SK-N-SH treated with all-trans-retinoic acid at 6 μM for 48 hours (cell line): ENCODE measurements around the gene ACSL5.

ENCODE experiments used
- ATAC-seq: fragments of 200-7000 bp; cut with Tn5 transposase; 3 replicates; pipeline ENCODE4 v1.9.1; 2020; ENCODE audit warnings: mild to moderate bottlenecking, moderate library complexity
- ARNTL ChIP-seq: fragments of 450-650 bp; formaldehyde crosslinking; IDR thresholded peaks from 2 replicates; pipeline ENCODE4 v1.5.0; 2020; ENCODE audit warnings: low read depth, mild to moderate bottlenecking, moderate library complexity, borderline replicate concordance
- BACH2 ChIP-seq: fragments of 250-450 bp; sonication (Bioruptor Pico); IDR thresholded peaks from 2 replicates; pipeline ENCODE4 v1.9.0; 2021; ENCODE audit warnings: mild to moderate bottlenecking, borderline replicate concordance
- CREB5 ChIP-seq: fragments of 250-450 bp; sonication (Bioruptor Pico); IDR thresholded peaks from 2 replicates; pipeline ENCODE4 v1.5.1; 2020; ENCODE audit warnings: low read depth, mild to moderate bottlenecking, moderate library complexity
- CSDC2 ChIP-seq: fragments of 250-450 bp; sonication (Bioruptor Pico); IDR thresholded peaks from 2 replicates; pipeline ENCODE4 v1.5.0; 2020; ENCODE audit warnings: mild to moderate bottlenecking, moderate library complexity
- ESRRG ChIP-seq: fragments of 250-450 bp; sonication (Bioruptor Pico); IDR thresholded peaks from 2 replicates; pipeline ENCODE4 v1.6.1; 2021; ENCODE audit warnings: mild to moderate bottlenecking
- GLIS3 ChIP-seq: fragments of 250-450 bp; sonication (Bioruptor Pico); IDR thresholded peaks from 2 replicates; pipeline ENCODE4 v1.5.0; 2020; ENCODE audit warnings: mild to moderate bottlenecking, moderate library complexity
- ISL1 ChIP-seq: fragments of 250-450 bp; sonication (Bioruptor Pico); IDR thresholded peaks from 2 replicates; pipeline ENCODE4 v2.1.2; 2022; ENCODE audit warnings: mild to moderate bottlenecking, moderate library complexity
- POU6F1 ChIP-seq: fragments of 250-450 bp; sonication (Bioruptor Pico); IDR thresholded peaks from 2 replicates; pipeline ENCODE4 v1.8.0; 2021; ENCODE audit warnings: low read depth, mild to moderate bottlenecking, moderate library complexity, borderline replicate concordance
- PPARA ChIP-seq: fragments of 250-450 bp; sonication (Bioruptor Pico); IDR thresholded peaks from 2 replicates; pipeline ENCODE4 v1.5.0; 2020; ENCODE audit warnings: mild to moderate bottlenecking, borderline replicate concordance
- RARB ChIP-seq: fragments of 250-450 bp; sonication (Bioruptor Pico); IDR thresholded peaks from 2 replicates; pipeline ENCODE4 v1.8.0; 2021; ENCODE audit warnings: mild to moderate bottlenecking, moderate library complexity
- SNAI2 ChIP-seq: fragments of 250-450 bp; sonication (Bioruptor Pico); IDR thresholded peaks from 2 replicates; pipeline ENCODE4 v1.5.0; 2020; ENCODE audit warnings: mild to moderate bottlenecking, moderate library complexity
- TCF4 ChIP-seq: fragments of 250-450 bp; sonication (Bioruptor Pico); IDR thresholded peaks from 2 replicates; pipeline ENCODE4 v1.8.0; 2021; ENCODE audit warnings: mild to moderate bottlenecking, moderate library complexity, borderline replicate concordance
- TOX ChIP-seq: fragments of 250-450 bp; sonication (Bioruptor Pico); IDR thresholded peaks from 2 replicates; pipeline ENCODE4 v1.8.0; 2021; ENCODE audit warnings: mild to moderate bottlenecking, moderate library complexity, borderline replicate concordance
- TSHZ2 ChIP-seq: fragments of 250-450 bp; sonication (Bioruptor Pico); IDR thresholded peaks from 2 replicates; pipeline ENCODE4 v1.5.0; 2020; ENCODE audit warnings: mild to moderate bottlenecking, moderate library complexity
- ZC3H10 ChIP-seq: fragments of 250-450 bp; sonication (Bioruptor Pico); IDR thresholded peaks from 2 replicates; pipeline ENCODE4 v1.5.1; 2021; ENCODE audit warnings: mild to moderate bottlenecking, moderate library complexity
- ZFP3 ChIP-seq: fragments of 250-450 bp; sonication (Bioruptor Pico); IDR thresholded peaks from 2 replicates; pipeline ENCODE4 v1.5.0; 2020; ENCODE audit warnings: mild to moderate bottlenecking, moderate library complexity
- ZFP30 ChIP-seq: fragments of 450-650 bp; formaldehyde crosslinking; IDR thresholded peaks from 2 replicates; pipeline ENCODE4 v1.5.0; 2022; ENCODE audit warnings: mild to moderate bottlenecking, moderate library complexity
- ZNF565 ChIP-seq: fragments of 450-650 bp; formaldehyde crosslinking; conservative IDR thresholded peaks from 2 replicates; pipeline ENCODE4 v1.5.0; 2020; ENCODE audit warnings: low read depth, mild to moderate bottlenecking, moderate library complexity
- ZNF70 ChIP-seq: fragments of 450-650 bp; formaldehyde crosslinking; IDR thresholded peaks from 2 replicates; pipeline ENCODE4 v1.5.0; 2020; ENCODE audit warnings: mild to moderate bottlenecking, moderate library complexity
- TF ChIP-seq, protein P1 (sequence below): fragments of 250-450 bp; sonication (Bioruptor Pico); IDR thresholded peaks from 2 replicates; pipeline ENCODE4 v1.8.0; 2020; ENCODE audit warnings: mild to moderate bottlenecking, moderate library complexity, borderline replicate concordance
- TF ChIP-seq, protein P2 (sequence below): fragments of 250-450 bp; sonication (Bioruptor Pico); IDR thresholded peaks from 2 replicates; pipeline ENCODE4 v1.5.1; 2021; ENCODE audit warnings: mild to moderate bottlenecking, moderate library complexity

Gene ACSL5

DNA sequence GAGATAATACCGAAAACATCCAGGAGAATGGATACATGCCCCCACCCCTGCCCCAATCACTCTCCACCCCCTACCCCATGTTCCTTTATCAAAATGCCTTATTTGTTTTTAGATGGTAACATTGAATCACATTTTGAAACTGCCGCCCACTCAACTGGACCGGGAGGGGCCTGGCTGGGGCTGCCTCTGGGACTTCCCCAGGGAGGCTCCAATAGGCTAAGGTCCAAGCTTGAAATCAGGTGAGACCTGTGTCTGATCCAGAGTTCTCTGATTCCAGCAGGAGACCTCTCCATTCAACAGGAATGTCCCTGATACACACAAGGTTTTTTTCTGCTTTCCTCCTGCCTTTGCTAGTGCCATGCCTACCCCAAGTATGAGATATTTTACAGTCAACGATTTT is 43.8 kb upstream of the ACSL5 start:
- no peak for ATAC-seq
- TF ChIP-seq ZNF70 (CRISPR knock-in tag) = no peak
- TF ChIP-seq BACH2 (CRISPR knock-in tag) = no peak
- no peak for TF ChIP-seq SNAI2
- no peak for TF ChIP-seq ESRRG (CRISPR knock-in tag)
- TF ChIP-seq ARNTL (CRISPR knock-in tag) = no peak
- no peak for TF ChIP-seq RARB
- TF ChIP-seq CSDC2 (CRISPR knock-in tag) = no peak
- TF ChIP-seq CREB5 = no peak

GRCh38 chr10:112330607-112331160 is 43.2 kb upstream of the ACSL5 start:
- ATAC-seq = no peak
- no peak for TF ChIP-seq TCF4
- no peak for TF ChIP-seq CREB5
- TF ChIP-seq ZNF565 = no peak
- TF ChIP-seq, all 23 proteins: peak for 0

GRCh38 chr10:112332022-112332421 is 41.9 kb upstream of the ACSL5 start:
- TF ChIP-seq ISL1 (no peak), TCF4 (no peak), BACH2 (CRISPR knock-in tag) (no peak), ZFP3 (no peak), ESRRG (CRISPR knock-in tag) (no peak), ZFP30 (CRISPR knock-in tag) (no peak), TOX (CRISPR knock-in tag) (no peak), ZNF70 (CRISPR knock-in tag) (no peak), TSHZ2 (CRISPR knock-in tag) (no peak), ZNF565 (no peak), POU6F1 (CRISPR knock-in tag) (no peak), SNAI2 (no peak), ZC3H10 (CRISPR knock-in tag) (no peak), PPARA (CRISPR knock-in tag) (no peak)
- TF ChIP-seq, protein P1, sequence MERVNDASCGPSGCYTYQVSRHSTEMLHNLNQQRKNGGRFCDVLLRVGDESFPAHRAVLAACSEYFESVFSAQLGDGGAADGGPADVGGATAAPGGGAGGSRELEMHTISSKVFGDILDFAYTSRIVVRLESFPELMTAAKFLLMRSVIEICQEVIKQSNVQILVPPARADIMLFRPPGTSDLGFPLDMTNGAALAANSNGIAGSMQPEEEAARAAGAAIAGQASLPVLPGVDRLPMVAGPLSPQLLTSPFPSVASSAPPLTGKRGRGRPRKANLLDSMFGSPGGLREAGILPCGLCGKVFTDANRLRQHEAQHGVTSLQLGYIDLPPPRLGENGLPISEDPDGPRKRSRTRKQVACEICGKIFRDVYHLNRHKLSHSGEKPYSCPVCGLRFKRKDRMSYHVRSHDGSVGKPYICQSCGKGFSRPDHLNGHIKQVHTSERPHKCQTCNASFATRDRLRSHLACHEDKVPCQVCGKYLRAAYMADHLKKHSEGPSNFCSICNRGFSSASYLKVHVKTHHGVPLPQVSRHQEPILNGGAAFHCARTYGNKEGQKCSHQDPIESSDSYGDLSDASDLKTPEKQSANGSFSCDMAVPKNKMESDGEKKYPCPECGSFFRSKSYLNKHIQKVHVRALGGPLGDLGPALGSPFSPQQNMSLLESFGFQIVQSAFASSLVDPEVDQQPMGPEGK = no peak
- ATAC-seq = no peak

- ATAC-seq = no peak
- no peak for TF ChIP-seq GLIS3
- TF ChIP-seq ARNTL (CRISPR knock-in tag) = no peak
- no peak for TF ChIP-seq BACH2 (CRISPR knock-in tag)
- TF ChIP-seq RARB = no peak
- no peak for TF ChIP-seq TSHZ2 (CRISPR knock-in tag)
- TF ChIP-seq, protein P2, sequence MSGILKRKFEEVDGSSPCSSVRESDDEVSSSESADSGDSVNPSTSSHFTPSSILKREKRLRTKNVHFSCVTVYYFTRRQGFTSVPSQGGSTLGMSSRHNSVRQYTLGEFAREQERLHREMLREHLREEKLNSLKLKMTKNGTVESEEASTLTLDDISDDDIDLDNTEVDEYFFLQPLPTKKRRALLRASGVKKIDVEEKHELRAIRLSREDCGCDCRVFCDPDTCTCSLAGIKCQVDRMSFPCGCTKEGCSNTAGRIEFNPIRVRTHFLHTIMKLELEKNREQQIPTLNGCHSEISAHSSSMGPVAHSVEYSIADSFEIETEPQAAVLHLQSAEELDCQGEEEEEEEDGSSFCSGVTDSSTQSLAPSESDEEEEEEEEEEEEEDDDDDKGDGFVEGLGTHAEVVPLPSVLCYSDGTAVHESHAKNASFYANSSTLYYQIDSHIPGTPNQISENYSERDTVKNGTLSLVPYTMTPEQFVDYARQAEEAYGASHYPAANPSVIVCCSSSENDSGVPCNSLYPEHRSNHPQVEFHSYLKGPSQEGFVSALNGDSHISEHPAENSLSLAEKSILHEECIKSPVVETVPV (CRISPR knock-in tag) = no peak
These were observed 41.2 kb upstream of the ACSL5 start for GRCh38 chr10:112332509-112333228.
